H9 (cell line): ENCODE data around the gene COA1. TPM values are rescaled to one million over a fixed set of nuclear protein-coding genes. Genes with fewer than 3 reads are reported as not detected.
"Not testable (repeated sequence)": the region's sequence is repeated elsewhere in the genome, so short reads cannot be mapped to it uniquely, and the experiment has no call there.

Source experiments
- DNase-seq: peaks from one replicate; pipeline ENCODE4 v3.0.0-alpha.2; 2017
- H2AFZ ChIP-seq: one replicate; pipeline ENCODE4 v1.6.1; 2013; ENCODE audit warnings: mild to moderate bottlenecking, low read length, control low read depth, moderate library complexity
- H2AK5ac ChIP-seq: 2 replicates; pipeline ENCODE4 v1.6.1; 2013; ENCODE audit warnings: low read length, control low read depth, mixed read lengths; ENCODE audit not compliant: insufficient read length
- H2BK120ac ChIP-seq: one replicate; pipeline ENCODE4 v1.6.1; 2013; ENCODE audit warnings: low read depth, mild to moderate bottlenecking, low read length, control low read depth, inconsistent platforms; ENCODE audit not compliant: poor library complexity, severe bottlenecking
- H2BK12ac ChIP-seq: 2 replicates; pipeline ENCODE4 v1.6.1; 2013; ENCODE audit warnings: low read length, control low read depth, mixed read lengths, low read depth; ENCODE audit not compliant: insufficient read length
- H2BK15ac ChIP-seq: 2 replicates; pipeline ENCODE4 v1.6.1; 2013; ENCODE audit warnings: low read depth, low read length, control low read depth
- H2BK20ac ChIP-seq: one replicate; pipeline ENCODE4 v1.6.1; 2013; ENCODE audit warnings: low read depth, mild to moderate bottlenecking, low read length, control low read depth, inconsistent platforms; ENCODE audit not compliant: poor library complexity, severe bottlenecking
- H2BK5ac ChIP-seq: 2 replicates; pipeline ENCODE4 v1.6.1; 2013; ENCODE audit warnings: low read length, control low read depth, mixed read lengths; ENCODE audit not compliant: insufficient read length
- H3K14ac ChIP-seq: 2 replicates; pipeline ENCODE4 v1.6.1; 2013; ENCODE audit warnings: low read length, control low read depth; ENCODE audit not compliant: insufficient read depth
- H3K18ac ChIP-seq: 2 replicates; pipeline ENCODE4 v1.6.1; 2013; ENCODE audit warnings: low read depth, mild to moderate bottlenecking, mixed read lengths, low read length, control low read depth; ENCODE audit not compliant: insufficient read length
- H3K23ac ChIP-seq: 2 replicates; pipeline ENCODE4 v1.6.1; 2013; ENCODE audit warnings: low read length, control low read depth, mixed read lengths, low read depth; ENCODE audit not compliant: insufficient read length
- H3K23me2 ChIP-seq: 2 replicates; pipeline ENCODE4 v1.6.1; 2013; ENCODE audit warnings: low read depth, mild to moderate bottlenecking, mixed read lengths, low read length, control low read depth; ENCODE audit not compliant: insufficient read length, poor library complexity, severe bottlenecking
- H3K27ac ChIP-seq: 2 replicates; pipeline ENCODE4 v1.5.1; 2013; ENCODE audit warnings: low read length, control low read depth, mixed read lengths, low read depth; ENCODE audit not compliant: insufficient read length
- H3K27me3 ChIP-seq: 2 replicates; pipeline ENCODE4 v1.6.1; 2013; ENCODE audit warnings: low read length, control low read depth, inconsistent platforms; ENCODE audit not compliant: insufficient read depth
- H3K4ac ChIP-seq: 2 replicates; pipeline ENCODE4 v1.6.1; 2013; ENCODE audit warnings: low read depth, mild to moderate bottlenecking, control low read depth, inconsistent platforms, low read length, moderate library complexity
- H3K4me1 ChIP-seq: 2 replicates; pipeline ENCODE4 v1.6.1; 2013; ENCODE audit warnings: low read length, control low read depth, inconsistent platforms; ENCODE audit not compliant: insufficient read depth
- H3K4me2 ChIP-seq: 2 replicates; pipeline ENCODE4 v1.6.1; 2013; ENCODE audit warnings: low read length, control low read depth, mixed read lengths; ENCODE audit not compliant: insufficient read length, insufficient read depth
- H3K56ac ChIP-seq: 2 replicates; pipeline ENCODE4 v1.6.1; 2013; ENCODE audit warnings: low read depth, mild to moderate bottlenecking, mixed read lengths, low read length, control low read depth; ENCODE audit not compliant: insufficient read length
- H3K79me1 ChIP-seq: 2 replicates; pipeline ENCODE4 v1.6.1; 2013; ENCODE audit warnings: low read depth, mild to moderate bottlenecking, moderate library complexity, low read length, control low read depth, inconsistent platforms; ENCODE audit not compliant: insufficient read depth, poor library complexity, severe bottlenecking
- H3K79me2 ChIP-seq: 2 replicates; pipeline ENCODE4 v1.6.1; 2013; ENCODE audit warnings: low read length, control low read depth, inconsistent platforms; ENCODE audit not compliant: insufficient read depth
- H3K9ac ChIP-seq: 2 replicates; pipeline ENCODE4 v1.6.1; 2013; ENCODE audit warnings: low read length, control low read depth, mixed read lengths; ENCODE audit not compliant: insufficient read length; ENCODE audit errors: extremely low read depth
- H3K9me3 ChIP-seq: one replicate; pipeline ENCODE4 v1.6.1; 2013; ENCODE audit warnings: low read depth, low read length, inconsistent platforms; ENCODE audit not compliant: control insufficient read depth
- H3T11ph ChIP-seq: one replicate; pipeline ENCODE4 v1.6.1; 2013; ENCODE audit warnings: mild to moderate bottlenecking, low read length, control low read depth, inconsistent platforms
- H4K20me1 ChIP-seq: one replicate; pipeline ENCODE4 v1.6.1; 2013; ENCODE audit not compliant: control insufficient read depth, insufficient read length, insufficient read depth
- H4K5ac ChIP-seq: 2 replicates; pipeline ENCODE4 v1.6.1; 2013; ENCODE audit warnings: low read depth, mild to moderate bottlenecking, mixed read lengths, low read length, control low read depth; ENCODE audit not compliant: insufficient read length
- H4K8ac ChIP-seq: replicated peaks from 2 replicates; pipeline ENCODE4 v1.6.1; 2013; ENCODE audit warnings: low read length, control low read depth, mixed read lengths, low read depth; ENCODE audit not compliant: insufficient read length
- H4K91ac ChIP-seq: 2 replicates; pipeline ENCODE4 v1.6.1; 2013; ENCODE audit warnings: low read depth, mild to moderate bottlenecking, moderate library complexity, mixed read lengths, low read length, control low read depth; ENCODE audit not compliant: insufficient read length
- H3K27ac Mint-ChIP-seq, 3 experiments: 2 replicates in 2 of 3; 3 replicates in 1 of 3; pipeline ENCODE4 v1.8.0; 2020 to 2021; ENCODE audit warnings: mixed read lengths in 3 of 3, mild to moderate bottlenecking in 1 of 3, moderate library complexity in 1 of 3
- H3K27me3 Mint-ChIP-seq: 2 replicates; pipeline ENCODE4 v1.8.0; 2021; ENCODE audit warnings: low read depth, mild to moderate bottlenecking, moderate library complexity, mixed read lengths
- H3K36me3 Mint-ChIP-seq, 3 experiments: 2 replicates in 2 of 3; 3 replicates in 1 of 3; pipeline ENCODE4 v1.8.0; 2020 to 2021; ENCODE audit warnings: low read depth in 3 of 3, mixed read lengths in 3 of 3; ENCODE audit not compliant: insufficient read depth in 1 of 3
- H3K4me1 Mint-ChIP-seq, 2 experiments: 2 replicates each; pipeline ENCODE4 v1.8.0; 2020; ENCODE audit warnings: mixed read lengths in 2 of 2
- H3K4me3 Mint-ChIP-seq, 2 experiments: 2 replicates in 1 of 2; 3 replicates in 1 of 2; pipeline ENCODE4 v1.8.0; 2020 to 2021; ENCODE audit warnings: mild to moderate bottlenecking in 2 of 2, mixed read lengths in 2 of 2, moderate library complexity in 1 of 2
- H3K9me3 Mint-ChIP-seq, 2 experiments: 2 replicates in 1 of 2; 3 replicates in 1 of 2; pipeline ENCODE4 v1.8.0; 2020; ENCODE audit warnings: mild to moderate bottlenecking in 2 of 2, mixed read lengths in 2 of 2, moderate library complexity in 1 of 2
- WGBS: extraction: QIAGEN DNeasy Blood & Tissue Kit; methylation state at CpG from one replicate; pipeline ENCODE4 v1.1.7; 2013; ENCODE audit warnings: missing lambda C conversion rate, low lambda C conversion rate, mixed read lengths; ENCODE audit not compliant: insufficient read length; ENCODE audit errors: extremely low coverage; 5-methylcytosine and 5-hydroxymethylcytosine counted together
- total RNA-seq: library from RNA; stranded (reverse); gene quantifications from 2 replicates; pipeline ENCODE4 v1.2.1, GENCODE V29; 2021

Gene COA1
- total RNA-seq, 1 experiment from 2014 or later, result 138 TPM

DNA sequence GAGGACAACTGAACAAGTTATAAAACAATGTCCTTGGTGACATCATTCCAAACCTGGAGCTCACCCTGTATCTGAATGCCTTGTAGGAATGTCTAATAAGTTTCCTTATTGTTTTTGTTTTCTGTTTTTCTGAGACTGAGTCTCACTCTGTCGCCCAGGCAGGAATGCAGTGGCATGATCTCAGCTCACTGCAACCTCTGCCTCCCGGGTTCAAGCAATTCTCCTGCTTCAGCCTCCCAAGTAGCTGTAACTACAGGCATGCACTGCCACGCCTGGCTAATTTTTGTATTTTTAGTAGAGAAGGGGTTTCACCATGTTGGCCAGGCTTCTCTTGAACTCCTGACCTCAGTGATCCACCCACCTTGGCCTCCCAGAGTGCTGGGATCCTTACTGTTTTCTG is 2.2 kb upstream of the COA1 start:
- H3K27ac Mint-ChIP-seq, H3K23me2 ChIP-seq, H3K56ac ChIP-seq, H2BK15ac ChIP-seq, H3T11ph ChIP-seq, H3K9me3 Mint-ChIP-seq, H3K4me1 ChIP-seq, H3K14ac ChIP-seq, H2BK12ac ChIP-seq, H2BK5ac ChIP-seq, H3K4ac ChIP-seq, H4K20me1 ChIP-seq, H3K18ac ChIP-seq, H3K27ac ChIP-seq, H3K23ac ChIP-seq, H4K8ac ChIP-seq, H3K27me3 Mint-ChIP-seq, H4K91ac ChIP-seq, H3K9ac ChIP-seq, H3K4me3 Mint-ChIP-seq, H2AFZ ChIP-seq, H3K36me3 Mint-ChIP-seq, H3K79me1 ChIP-seq, H3K9me3 ChIP-seq, H2AK5ac ChIP-seq, DNase-seq, H3K4me2 ChIP-seq, H2BK120ac ChIP-seq, H2BK20ac ChIP-seq, H3K27me3 ChIP-seq, H4K5ac ChIP-seq: not testable (repeated sequence)
- peaks cover 18% of the 10 kb centered on the region; the same call in 1 of the 2 replicates for H3K79me2 ChIP-seq
- peaks cover 24 to 26% of the 10 kb centered on the region in 2 experiments for H3K4me1 Mint-ChIP-seq
- no CpG with 5 or more reads among the region's 3 CpGs for WGBS
